ENCODE results near the gene LRRFIP1. TPM values are rescaled to one million over a fixed set of nuclear protein-coding genes. Genes with fewer than 3 reads are reported as not detected.

LRRFIP1 gene
- total RNA-seq, 4 donors from 2014 or later, result 51.5 to 95.4 (median 65.6) TPM

GRCh38 chr2:237714690-237715458 is 87.5 kb downstream of the LRRFIP1 start:
- no peaks in the 10 kb centered on the region for H3K27me3 ChIP-seq
- DNase-seq (ENCODE audit: low spot score in 2 of 2), result no peak
- peak overlapping the region in 2 of 4 donors; percentile 22 to 39 for H3K4me3 ChIP-seq
- peaks cover 0 to 24% (median 14%) of the 10 kb centered on the region in 4 donors for H3K4me1 ChIP-seq
- no peaks in the 10 kb centered on the region for H3K9me3 ChIP-seq
- H3K27ac ChIP-seq, result peak overlapping the region in 3 of 4 donors; percentile 13 to 68 (median 58)
- 41 to 44% methylated on average over 14 of the region's 14 CpGs for WGBS, 2 donors
- peaks cover 0 to 26% (median 0%) of the 10 kb centered on the region in 3 donors for H3K36me3 ChIP-seq
- TF ChIP-seq POLR2A (IDR thresholded peaks at IDR 0.05) (no peak), EP300 (IDR thresholded peaks at IDR 0.05) (no peak)
- TF ChIP-seq, protein P1, sequence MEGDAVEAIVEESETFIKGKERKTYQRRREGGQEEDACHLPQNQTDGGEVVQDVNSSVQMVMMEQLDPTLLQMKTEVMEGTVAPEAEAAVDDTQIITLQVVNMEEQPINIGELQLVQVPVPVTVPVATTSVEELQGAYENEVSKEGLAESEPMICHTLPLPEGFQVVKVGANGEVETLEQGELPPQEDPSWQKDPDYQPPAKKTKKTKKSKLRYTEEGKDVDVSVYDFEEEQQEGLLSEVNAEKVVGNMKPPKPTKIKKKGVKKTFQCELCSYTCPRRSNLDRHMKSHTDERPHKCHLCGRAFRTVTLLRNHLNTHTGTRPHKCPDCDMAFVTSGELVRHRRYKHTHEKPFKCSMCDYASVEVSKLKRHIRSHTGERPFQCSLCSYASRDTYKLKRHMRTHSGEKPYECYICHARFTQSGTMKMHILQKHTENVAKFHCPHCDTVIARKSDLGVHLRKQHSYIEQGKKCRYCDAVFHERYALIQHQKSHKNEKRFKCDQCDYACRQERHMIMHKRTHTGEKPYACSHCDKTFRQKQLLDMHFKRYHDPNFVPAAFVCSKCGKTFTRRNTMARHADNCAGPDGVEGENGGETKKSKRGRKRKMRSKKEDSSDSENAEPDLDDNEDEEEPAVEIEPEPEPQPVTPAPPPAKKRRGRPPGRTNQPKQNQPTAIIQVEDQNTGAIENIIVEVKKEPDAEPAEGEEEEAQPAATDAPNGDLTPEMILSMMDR (IDR thresholded peaks at IDR 0.05), result no peak

GRCh38 chr2:237715459-237715947 is 88.1 kb downstream of the LRRFIP1 start:
- 6 to 8% methylated on average over 5 to 13 of the region's 13 CpGs for WGBS, 2 donors
- peaks cover 0 to 21% (median 0%) of the 10 kb centered on the region in 3 donors for H3K36me3 ChIP-seq
- H3K27ac ChIP-seq, result peak overlapping the region in 3 of 4 donors; percentile 13 to 68 (median 58)
- no peak for DNase-seq (ENCODE audit: low spot score in 2 of 2)
- H3K27me3 ChIP-seq, result no peaks in the 10 kb centered on the region
- peak overlapping the region in 2 of 4 donors; percentile 22 to 39 for H3K4me3 ChIP-seq
- H3K9me3 ChIP-seq, result no peaks in the 10 kb centered on the region
- H3K4me1 ChIP-seq, result peaks cover 0 to 24% (median 14%) of the 10 kb centered on the region in 4 donors
- TF ChIP-seq POLR2A (IDR thresholded peaks at IDR 0.05) (no peak), EP300 (IDR thresholded peaks at IDR 0.05) (peak in 1 of 2 donors; percentile 4)

DNA sequence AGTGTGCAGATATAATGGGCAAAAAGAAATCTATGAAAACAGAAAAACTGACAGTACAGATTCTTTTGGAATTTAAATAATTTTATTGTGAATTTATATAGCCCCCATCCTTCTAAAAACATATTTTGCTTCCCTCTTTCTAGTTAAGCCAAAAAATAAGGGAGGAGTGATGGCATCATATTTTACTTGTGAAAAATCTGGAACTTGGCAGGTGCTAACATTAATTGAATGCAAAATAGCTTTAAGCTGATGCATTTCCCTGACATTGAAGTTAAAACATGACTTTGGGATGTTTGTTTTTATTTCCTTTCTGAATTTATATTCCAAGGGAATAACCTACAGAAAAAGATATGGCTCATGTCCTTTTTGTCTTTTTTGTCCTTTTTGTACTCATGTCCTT is 88.6 kb downstream of the LRRFIP1 start:
- Histone ChIP-seq H3K27me3 (no peaks in the 10 kb centered on the region), H3K36me3 (peaks cover 0 to 15% (median 0%) of the 10 kb centered on the region in 3 donors), H3K27ac (peak overlapping the region in 3 of 4 donors; percentile 13 to 68 (median 58)), H3K4me1 (peaks cover 0 to 24% (median 14%) of the 10 kb centered on the region in 4 donors), H3K9me3 (no peaks in the 10 kb centered on the region), H3K4me3 (peak overlapping the region in 1 of 4 donors; percentile 22)
- TF ChIP-seq POLR2A (IDR thresholded peaks at IDR 0.05), result no peak
- TF ChIP-seq EP300 (IDR thresholded peaks at IDR 0.05), result no peak
- TF ChIP-seq, protein P1 (IDR thresholded peaks at IDR 0.05), result no peak
- no peak for DNase-seq (ENCODE audit: low spot score in 2 of 2)

DNA sequence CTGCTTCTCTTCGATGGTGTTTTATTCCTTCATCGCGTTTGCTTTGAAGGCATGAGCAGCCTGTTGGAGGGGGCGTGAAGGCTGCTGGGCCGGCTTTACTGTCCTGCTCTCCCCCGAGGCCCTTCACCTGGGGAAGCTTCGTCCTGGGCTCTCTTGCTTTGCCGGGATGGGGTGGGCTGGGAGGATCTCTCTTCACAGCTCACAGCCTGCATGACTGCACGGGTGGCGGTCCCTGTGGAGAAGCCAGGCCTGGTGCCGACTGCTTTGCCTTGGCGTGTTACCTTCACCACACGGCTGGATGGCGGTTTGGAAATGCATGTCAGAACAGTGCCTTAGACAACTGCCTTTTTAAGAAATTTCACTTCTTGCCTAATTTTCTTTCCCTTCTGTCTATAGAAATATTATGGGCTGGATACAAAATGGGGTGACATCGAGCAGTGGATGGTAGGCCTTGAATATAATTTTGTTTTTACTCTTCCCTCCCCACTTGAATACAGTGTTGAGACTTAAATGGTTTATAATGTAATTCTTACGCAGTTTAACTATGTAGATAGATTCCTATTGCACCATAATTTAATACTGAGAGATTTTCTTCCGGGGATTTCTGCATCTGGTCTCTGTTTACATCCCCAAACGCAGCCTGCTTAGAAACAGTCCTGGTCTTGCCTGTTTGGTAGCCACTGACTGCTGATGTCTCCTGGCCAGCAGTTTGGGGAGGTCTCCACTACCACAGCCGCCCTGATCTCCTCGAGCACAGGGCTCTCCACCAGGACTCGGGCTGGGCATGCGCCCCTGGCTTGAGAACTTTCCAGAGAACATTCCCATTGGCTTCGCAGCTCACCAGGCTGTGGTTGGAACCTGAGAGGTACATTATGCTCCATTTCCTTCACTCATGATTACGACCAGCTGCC is 90.2 kb downstream of the LRRFIP1 start:
- Histone ChIP-seq H3K27me3 (no peaks in the 10 kb centered on the region), H3K9me3 (no peaks in the 10 kb centered on the region), H3K4me3 (no peak overlapping the region), H3K27ac (no peak overlapping the region), H3K36me3 (peaks cover 0 to 5% (median 0%) of the 10 kb centered on the region in 3 donors), H3K4me1 (peaks cover 0 to 29% (median 14%) of the 10 kb centered on the region in 4 donors)
- 89 to 94% methylated on average over 24 of the region's 24 CpGs for WGBS, 2 donors
- TF ChIP-seq POLR2A (IDR thresholded peaks at IDR 0.05) (no peak), EP300 (IDR thresholded peaks at IDR 0.05) (no peak)
- TF ChIP-seq, protein P1 (IDR thresholded peaks at IDR 0.05), result no peak
- DNase-seq (ENCODE audit: low spot score in 2 of 2), result no peak

GRCh38 chr2:237718277-237718634 is 90.9 kb downstream of the LRRFIP1 start:
- H3K9me3 ChIP-seq, result no peaks in the 10 kb centered on the region
- no peak overlapping the region for H3K27ac ChIP-seq
- DNase-seq (ENCODE audit: low spot score in 2 of 2), result no peak
- WGBS, 2 donors, result 90 to 91% methylated on average over 9 of the region's 9 CpGs
- peaks cover 0 to 5% (median 0%) of the 10 kb centered on the region in 3 donors for H3K36me3 ChIP-seq
- TF ChIP-seq EP300 (IDR thresholded peaks at IDR 0.05) (no peak), POLR2A (IDR thresholded peaks at IDR 0.05) (no peak)
- TF ChIP-seq, protein P1 (IDR thresholded peaks at IDR 0.05), result no peak
- H3K4me3 ChIP-seq, result no peak overlapping the region
- H3K4me1 ChIP-seq, result peaks cover 0 to 32% (median 14%) of the 10 kb centered on the region in 4 donors
- no peaks in the 10 kb centered on the region for H3K27me3 ChIP-seq
